ENCODE results near the gene GATC.

DNA sequence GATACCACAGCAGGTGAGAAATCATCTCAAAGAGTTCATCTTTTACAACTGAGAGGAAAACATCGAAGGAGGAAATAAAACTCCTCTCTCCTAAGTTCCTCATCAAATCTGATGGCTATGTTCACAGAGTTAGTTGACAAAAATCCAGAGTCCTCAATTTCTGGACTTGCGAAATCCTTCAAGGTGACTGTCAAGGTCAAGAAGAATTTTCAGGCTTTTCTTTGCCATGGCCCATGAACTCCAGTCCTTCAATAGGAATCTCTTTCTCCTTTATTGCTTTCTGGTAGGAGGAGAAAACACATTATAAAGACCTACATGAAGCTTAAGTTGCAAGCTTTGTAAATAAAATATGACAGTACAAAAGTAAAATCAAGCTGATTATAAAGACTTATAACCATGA lies 1.6 kb upstream of the GATC start:
- TF ChIP-seq, protein P1, sequence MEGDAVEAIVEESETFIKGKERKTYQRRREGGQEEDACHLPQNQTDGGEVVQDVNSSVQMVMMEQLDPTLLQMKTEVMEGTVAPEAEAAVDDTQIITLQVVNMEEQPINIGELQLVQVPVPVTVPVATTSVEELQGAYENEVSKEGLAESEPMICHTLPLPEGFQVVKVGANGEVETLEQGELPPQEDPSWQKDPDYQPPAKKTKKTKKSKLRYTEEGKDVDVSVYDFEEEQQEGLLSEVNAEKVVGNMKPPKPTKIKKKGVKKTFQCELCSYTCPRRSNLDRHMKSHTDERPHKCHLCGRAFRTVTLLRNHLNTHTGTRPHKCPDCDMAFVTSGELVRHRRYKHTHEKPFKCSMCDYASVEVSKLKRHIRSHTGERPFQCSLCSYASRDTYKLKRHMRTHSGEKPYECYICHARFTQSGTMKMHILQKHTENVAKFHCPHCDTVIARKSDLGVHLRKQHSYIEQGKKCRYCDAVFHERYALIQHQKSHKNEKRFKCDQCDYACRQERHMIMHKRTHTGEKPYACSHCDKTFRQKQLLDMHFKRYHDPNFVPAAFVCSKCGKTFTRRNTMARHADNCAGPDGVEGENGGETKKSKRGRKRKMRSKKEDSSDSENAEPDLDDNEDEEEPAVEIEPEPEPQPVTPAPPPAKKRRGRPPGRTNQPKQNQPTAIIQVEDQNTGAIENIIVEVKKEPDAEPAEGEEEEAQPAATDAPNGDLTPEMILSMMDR (IDR thresholded peaks at IDR 0.05), result no peak
- no peak for TF ChIP-seq POLR2A (IDR thresholded peaks at IDR 0.05)

Data from body of pancreas (tissue), 4 donors.